ENCODE data around the gene PTPRT.

GRCh38 chr20:43238266-43238665, 48.6 kb upstream of the PTPRT start:
- TF ChIP-seq ZFP37 (tag by site-specific recombination; IDR thresholded peaks at IDR 0.05) (no peak), ZNF23 (tag by site-specific recombination; IDR thresholded peaks at IDR 0.05; ENCODE audit: borderline replicate concordance) (no peak), ZNF214 (tag by site-specific recombination; IDR thresholded peaks at IDR 0.05; ENCODE audit: borderline replicate concordance) (no peak)
